Kidney epithelial cell (primary cell): ENCODE measurements around the gene HUWE1. TPM values are rescaled to one million over a fixed set of nuclear protein-coding genes. Genes with fewer than 3 reads are reported as not detected.

Experiments used
- DNase-seq: peaks from one replicate; pipeline ENCODE4 v3.0.0-alpha.2; 2010; ENCODE audit warnings: low read depth
- H3K27me3 ChIP-seq: 2 replicates; pipeline ENCODE4 v1.6.0; 2011; ENCODE audit warnings: low read length; ENCODE audit not compliant: control insufficient read depth, insufficient read depth
- H3K36me3 ChIP-seq: 2 replicates; pipeline ENCODE4 v1.5.1; 2011; ENCODE audit warnings: low read length; ENCODE audit not compliant: control insufficient read depth, insufficient read depth
- H3K4me3 ChIP-seq: 2 replicates; pipeline ENCODE4 v1.5.1; 2011; ENCODE audit warnings: low read depth, mild to moderate bottlenecking, control low read depth, low read length
- CTCF ChIP-seq: IDR thresholded peaks from 2 replicates; pipeline ENCODE4 v1.5.1; 2011; ENCODE audit warnings: mild to moderate bottlenecking, moderate library complexity, low read length, control low read depth, inconsistent platforms; ENCODE audit not compliant: insufficient read depth, poor library complexity, severe bottlenecking
- total RNA-seq: library from RNA; depleted of rRNA; stranded (reverse); fragments of >200 nt; gene quantifications from 2 replicates; pipeline ENCODE4 v1.2.3, GENCODE V29; 2015

HUWE1 gene
- total RNA-seq, 1 donor from 2014 or later = 121 TPM

- DNase-seq = no peak
- Histone ChIP-seq H3K36me3 (no peaks in the 10 kb centered on the region), H3K4me3 (no peak overlapping the region), H3K27me3 (no peaks in the 10 kb centered on the region)
- no peak for TF ChIP-seq CTCF
Observed at GRCh38 chrX:53639257-53639656, 47.3 kb downstream of the HUWE1 start.

- Histone ChIP-seq H3K4me3 (no peak overlapping the region), H3K36me3 (no peaks in the 10 kb centered on the region), H3K27me3 (no peaks in the 10 kb centered on the region)
- no peak for DNase-seq
- no peak for TF ChIP-seq CTCF
Observed at GRCh38 chrX:53637479-53637878, 49.0 kb downstream of the HUWE1 start.

- TF ChIP-seq CTCF = no peak
- DNase-seq = no peak
- Histone ChIP-seq H3K4me3 (no peak overlapping the region), H3K36me3 (no peaks in the 10 kb centered on the region), H3K27me3 (no peaks in the 10 kb centered on the region)
Observed at GRCh38 chrX:53631156-53631555, 55.4 kb downstream of the HUWE1 start.

GRCh38 chrX:53630261-53630660 lies 56.3 kb downstream of the HUWE1 start:
- no peak overlapping the region for H3K4me3 ChIP-seq
- no peak for DNase-seq
- no peaks in the 10 kb centered on the region for H3K36me3 ChIP-seq
- H3K27me3 ChIP-seq = no peaks in the 10 kb centered on the region
- no peak for TF ChIP-seq CTCF

- H3K4me3 ChIP-seq = no peak overlapping the region
- no peak for TF ChIP-seq CTCF
- DNase-seq = no peak
- no peaks in the 10 kb centered on the region for H3K36me3 ChIP-seq
- H3K27me3 ChIP-seq = no peaks in the 10 kb centered on the region
Observed at GRCh38 chrX:53622431-53622830, 64.1 kb downstream of the HUWE1 start.

- Histone ChIP-seq H3K36me3 (no peaks in the 10 kb centered on the region), H3K4me3 (no peak overlapping the region), H3K27me3 (no peaks in the 10 kb centered on the region)
- DNase-seq = no peak
- no peak for TF ChIP-seq CTCF
Observed at GRCh38 chrX:53621418-53621986, 65.0 kb downstream of the HUWE1 start.
